Cardiac septum (tissue), 1 donor: ENCODE results near the gene LMO7. TPM values are rescaled to one million over a fixed set of nuclear protein-coding genes. Genes with fewer than 3 reads are reported as not detected.

Source experiments
- DNase-seq: peaks from one replicate; pipeline ENCODE4 v3.0.0-alpha.2; 2020; ENCODE audit warnings: low spot score
- intact Hi-C: fragments of 100-400 bp; cut with DNase I; formaldehyde crosslinking; loops from one replicate; pipeline ENCODE4 v1.14.0; 2022
- total RNA-seq: library from RNA; stranded (reverse); fragmentation: NEBNext Ultra II Directional; extraction: Animal tissue kit (Norgen Biotek cat#: 25700); gene quantifications from one replicate; pipeline ENCODE4 v1.2.1, GENCODE V29; 2021
- donor health status: DM: no; HTN: no; CAD: no.

The LMO7 gene
- total RNA-seq, 1 donor from 2014 or later = 473 TPM

DNA sequence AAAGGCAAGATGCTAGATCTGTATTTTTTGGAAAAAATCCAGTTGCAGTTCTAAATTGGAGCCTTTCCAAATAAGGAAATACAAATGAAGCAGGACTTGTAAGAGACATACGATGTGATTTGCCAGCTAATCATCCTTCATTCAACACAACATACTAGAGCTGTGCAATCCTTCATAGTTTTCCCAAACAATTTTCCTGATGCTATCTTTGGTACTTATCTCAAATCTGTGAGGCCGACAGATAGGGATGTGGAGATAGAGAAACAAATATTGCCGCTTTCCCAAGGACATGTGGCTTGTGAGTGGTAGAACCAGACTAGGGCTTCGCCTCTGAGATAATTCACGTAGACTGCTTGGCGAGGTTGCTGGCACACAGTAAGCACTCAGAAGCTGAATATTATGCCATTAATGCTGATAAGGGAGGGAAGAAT, 176.6 kb downstream of the LMO7 start:
- DNase-seq = no peak
- intact Hi-C loops = loop anchor here (5.0 kb wide), 1 partner anchor 40 kb away; no protein-coding TSS in a partner anchor

DNA sequence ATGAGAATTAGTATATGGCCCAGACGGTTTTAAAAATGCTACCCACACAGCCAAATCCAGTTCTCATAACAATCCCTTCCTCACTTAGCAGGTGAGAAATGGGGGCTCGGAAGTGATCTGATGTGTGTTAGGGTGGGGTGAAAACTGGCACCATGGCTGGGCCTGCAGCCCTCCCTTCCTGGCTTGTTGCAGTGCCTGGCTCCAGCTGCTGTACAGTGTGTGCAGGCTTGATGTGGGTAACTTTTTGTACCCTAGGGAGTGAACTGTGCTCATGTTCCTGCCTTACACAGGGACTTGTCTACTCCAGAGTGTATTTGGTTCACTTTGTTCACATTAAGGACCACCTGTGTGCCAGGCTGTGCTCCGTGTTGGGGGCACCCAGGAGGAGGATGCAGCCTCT, 177.2 kb downstream of the LMO7 start:
- intact Hi-C loops = loop anchor here (5.0 kb wide), 1 partner anchor 39 kb away; no protein-coding TSS in a partner anchor
- no peak for DNase-seq

DNA sequence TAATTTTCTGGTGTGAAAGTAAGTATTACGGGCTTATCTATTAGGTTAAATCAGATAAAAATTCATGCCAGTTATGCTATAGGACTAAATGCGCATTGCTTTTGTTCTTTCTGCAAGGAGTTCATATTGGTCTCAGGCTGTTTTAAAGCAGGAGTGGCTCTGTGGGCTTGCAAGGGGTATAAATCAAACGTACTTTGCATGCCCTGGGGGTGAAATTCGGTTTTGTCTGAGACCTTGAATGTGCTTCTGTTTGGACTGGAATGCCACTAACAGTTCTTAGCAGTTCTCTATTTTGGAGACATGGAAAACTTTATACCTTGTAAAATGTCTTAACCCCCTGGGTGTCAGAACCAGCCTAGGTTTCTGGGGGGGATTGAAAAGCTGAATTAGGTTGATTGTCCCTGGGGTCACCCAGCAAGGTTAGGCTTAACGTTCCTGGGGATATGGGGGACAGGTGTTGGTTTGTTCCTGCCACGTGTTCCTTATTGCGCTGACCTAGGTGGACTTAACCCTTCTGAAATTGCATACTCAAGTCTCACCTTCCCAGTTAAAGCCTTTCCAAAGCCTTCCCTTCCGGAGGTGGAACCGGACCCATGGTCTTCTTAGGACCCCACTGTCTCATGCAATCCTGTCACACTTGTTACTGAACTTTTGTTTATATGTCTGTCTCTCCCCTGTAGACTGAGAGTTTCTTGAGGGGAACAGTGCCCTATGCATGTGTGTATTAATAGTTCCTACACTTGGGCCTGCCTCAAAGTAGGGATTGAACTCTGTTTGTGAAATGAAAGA, 182.2 kb downstream of the LMO7 start:
- intact Hi-C loops = no loop called here
- DNase-seq = no peak

DNA sequence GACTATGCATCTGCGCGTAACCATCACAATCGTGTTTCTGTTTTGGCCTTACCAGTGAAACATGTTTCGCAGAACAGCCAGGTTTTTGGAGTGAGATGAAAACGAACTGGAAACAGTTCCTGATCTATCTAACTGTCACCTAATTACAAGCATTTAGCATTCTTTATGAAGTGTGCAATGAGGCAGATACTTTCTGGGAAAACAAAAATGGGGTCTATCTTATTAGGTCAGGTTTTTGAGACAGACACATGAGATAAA, 182.8 kb downstream of the LMO7 start:
- no peak for DNase-seq
- intact Hi-C loops = no loop called here

DNA sequence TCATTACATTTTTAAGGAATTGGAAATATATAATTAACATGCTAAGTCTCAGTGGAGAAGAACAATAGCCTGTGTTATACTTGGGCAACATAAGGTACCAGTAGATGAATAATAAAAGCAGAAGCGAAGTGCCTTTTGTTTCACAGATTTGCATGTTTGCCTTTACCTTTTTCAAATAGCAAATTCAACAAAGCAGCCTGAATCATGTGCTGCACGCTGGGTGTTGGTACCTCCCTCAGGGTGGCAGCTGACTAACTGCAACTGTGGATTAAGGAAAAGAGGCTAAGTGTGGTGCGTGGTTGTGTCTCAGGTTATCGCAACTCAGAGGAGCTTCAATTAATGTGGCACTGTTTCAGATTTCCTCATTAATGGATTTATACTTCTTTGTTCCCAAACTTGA, 189.0 kb downstream of the LMO7 start:
- DNase-seq = no peak
- intact Hi-C loops = no loop called here

DNA sequence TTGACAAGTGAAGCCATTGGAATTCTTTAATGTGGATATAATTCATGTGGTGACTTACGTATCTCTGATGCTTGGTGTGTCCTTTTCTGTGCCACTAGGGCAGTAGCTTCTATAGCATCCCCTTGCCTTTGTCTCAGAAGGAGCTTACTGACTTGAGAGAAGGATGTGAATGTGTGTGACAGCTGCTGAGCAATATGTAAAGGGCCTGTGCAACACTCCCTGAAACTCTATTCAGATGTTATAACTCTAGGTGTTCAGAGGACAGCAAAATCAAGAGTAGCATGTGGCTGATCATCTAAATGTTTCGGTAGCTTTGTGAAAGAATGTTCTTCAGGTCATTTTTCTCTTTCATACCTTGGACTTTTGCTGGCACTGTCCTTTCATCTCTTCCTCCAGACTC, 189.5 kb downstream of the LMO7 start:
- intact Hi-C loops = no loop called here
- no peak for DNase-seq

DNA sequence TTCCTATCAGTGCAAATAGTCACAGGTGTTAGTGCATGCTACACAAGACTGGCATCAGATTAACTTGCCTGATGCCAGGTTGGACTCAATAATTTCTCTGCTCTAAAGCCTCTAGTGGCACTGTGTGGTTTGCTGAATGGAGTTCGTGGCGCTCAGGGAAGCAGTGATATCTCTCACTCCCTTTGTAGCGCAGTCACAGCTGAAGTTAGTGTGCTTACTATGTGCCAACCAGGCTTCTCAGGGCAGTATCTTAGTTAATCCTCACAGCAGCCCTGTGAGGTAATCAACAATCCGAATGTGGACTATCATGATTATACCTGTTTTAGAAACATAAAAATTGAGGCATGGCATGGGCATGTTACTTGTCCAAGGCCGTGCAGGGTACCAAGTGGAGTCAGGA, 190.3 kb downstream of the LMO7 start:
- intact Hi-C loops = no loop called here
- no peak for DNase-seq

DNA sequence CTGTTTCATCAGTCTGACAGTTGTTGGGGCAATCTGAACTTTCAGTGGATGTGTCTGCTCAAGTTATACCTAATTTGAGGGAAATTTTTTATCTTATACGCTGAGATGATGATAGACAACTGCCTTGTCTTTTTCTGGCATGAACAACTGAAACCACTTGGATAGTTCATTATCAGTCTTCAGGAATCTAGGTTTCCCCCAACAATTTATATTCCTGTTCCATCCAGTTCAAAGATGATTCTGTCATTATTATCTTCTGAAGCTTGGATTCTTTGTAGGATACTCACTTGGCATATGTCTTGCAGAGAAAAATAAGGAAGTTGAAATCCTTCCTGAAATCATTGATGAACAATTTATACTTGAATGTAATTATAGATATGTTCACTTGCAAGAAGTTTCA, 193.7 kb downstream of the LMO7 start:
- intact Hi-C loops = no loop called here

DNA sequence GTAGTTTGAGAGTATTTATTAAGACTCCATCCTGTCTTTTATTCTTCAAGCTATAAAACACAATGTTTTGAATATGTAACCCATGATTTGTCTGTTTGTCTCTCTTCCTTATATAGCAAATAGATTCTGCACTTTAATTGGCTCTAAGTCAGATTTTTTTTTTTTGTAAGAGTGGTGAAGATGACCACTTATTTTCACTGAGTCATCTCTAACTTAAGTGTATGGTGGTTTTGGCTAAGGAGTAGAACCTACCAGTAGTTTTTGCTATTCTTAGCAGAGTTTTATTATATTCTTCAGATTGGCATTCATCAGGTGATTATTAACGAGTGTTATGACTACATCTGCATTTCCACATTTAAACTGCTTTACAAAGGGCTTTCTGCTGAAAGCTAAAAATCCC, 194.7 kb downstream of the LMO7 start:
- DNase-seq = no peak
- intact Hi-C loops = no loop called here

More for the DNA sequence above, 193.7 kb downstream of the LMO7 start:
- DNase-seq = no peak

DNA sequence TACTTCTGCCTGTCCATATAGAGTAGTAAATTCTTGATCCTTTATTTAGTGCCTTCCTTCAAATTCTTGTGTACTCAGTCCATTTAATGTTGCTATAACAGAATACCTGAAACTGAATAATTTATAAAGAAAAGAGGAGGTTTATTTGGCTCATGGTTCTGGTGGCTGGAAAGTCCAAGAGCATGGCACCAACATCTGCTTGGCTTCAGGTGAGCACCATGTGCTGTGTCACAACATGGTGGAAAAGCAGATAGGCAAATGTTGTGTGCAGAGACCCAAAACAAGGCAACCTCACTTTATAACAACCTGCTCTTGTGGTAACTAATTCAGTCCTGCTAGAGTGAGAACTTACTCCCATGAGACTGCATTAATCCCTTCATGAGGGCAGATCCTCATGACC, 195.3 kb downstream of the LMO7 start:
- DNase-seq = no peak

DNA sequence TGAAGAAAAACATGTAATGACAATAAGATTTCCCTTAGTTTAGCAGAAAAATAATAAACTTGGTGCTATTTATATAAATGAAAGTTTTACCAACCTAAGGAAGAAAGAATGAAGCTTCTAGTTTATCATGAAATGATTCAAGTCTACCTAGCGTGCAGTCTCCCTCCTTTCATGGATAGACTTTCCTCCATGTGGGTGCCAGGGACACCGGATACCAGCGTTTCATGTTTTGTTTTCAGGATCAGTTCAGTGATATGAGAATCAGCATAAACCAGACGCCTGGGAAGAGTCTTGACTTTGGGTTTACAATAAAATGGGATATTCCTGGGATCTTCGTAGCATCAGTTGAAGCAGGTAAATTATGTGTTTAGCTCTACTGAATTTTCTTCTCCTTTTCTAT, 196.7 kb downstream of the LMO7 start:
- intact Hi-C loops = no loop called here
- DNase-seq = no peak

More for the DNA sequence above, 195.3 kb downstream of the LMO7 start:
- intact Hi-C loops = no loop called here

DNA sequence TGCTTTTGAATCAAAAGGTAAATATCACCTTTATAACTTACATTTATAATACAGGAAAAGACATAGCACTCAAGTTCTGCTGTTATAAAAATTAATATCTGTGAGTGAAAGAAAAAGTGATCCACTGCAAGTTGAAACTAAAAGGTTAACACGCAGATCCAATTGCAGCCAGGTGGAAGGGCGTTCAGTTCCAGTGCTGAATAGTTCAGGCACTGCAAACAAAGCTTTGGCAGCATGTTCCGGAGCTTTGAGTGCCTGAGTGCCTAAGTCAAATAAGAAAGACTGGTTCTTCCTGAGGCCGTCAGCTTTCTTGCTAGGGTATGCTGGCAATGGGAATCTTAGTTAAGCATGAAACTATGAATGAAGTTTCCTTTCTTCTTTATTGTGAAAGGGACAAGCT, 200.3 kb downstream of the LMO7 start:
- intact Hi-C loops = no loop called here
- no peak for DNase-seq

DNA sequence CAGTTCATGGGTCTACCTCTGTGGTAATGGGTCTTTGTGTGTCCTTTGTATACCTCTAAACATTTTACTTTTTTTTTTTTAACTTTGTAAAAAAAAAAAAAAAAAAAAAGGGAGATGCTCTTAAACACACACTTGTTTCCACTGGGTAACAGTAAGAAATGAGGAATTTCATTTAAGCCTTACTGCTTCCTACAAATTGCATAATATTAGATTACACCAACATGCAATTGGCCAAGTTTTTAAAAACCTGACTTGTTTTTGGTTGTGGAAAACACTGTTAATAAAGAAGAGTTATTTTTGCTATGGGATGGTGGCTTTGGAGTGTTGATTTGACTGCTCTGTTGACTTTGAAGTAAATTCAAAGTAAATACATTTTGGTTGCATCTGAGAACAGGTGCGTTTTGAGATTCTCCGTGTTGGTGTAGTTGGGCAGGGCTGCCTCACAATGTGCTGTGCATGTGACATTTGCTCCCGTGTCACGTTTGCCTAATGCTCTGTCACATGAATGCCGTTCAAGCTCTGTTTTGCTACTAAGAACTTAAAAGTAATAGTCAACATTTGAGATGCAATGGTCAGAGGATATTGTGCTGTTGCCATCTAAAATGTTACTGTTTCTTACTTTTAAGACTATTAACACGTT, 202.4 kb downstream of the LMO7 start:
- DNase-seq = no peak
- intact Hi-C loops = no loop called here

DNA sequence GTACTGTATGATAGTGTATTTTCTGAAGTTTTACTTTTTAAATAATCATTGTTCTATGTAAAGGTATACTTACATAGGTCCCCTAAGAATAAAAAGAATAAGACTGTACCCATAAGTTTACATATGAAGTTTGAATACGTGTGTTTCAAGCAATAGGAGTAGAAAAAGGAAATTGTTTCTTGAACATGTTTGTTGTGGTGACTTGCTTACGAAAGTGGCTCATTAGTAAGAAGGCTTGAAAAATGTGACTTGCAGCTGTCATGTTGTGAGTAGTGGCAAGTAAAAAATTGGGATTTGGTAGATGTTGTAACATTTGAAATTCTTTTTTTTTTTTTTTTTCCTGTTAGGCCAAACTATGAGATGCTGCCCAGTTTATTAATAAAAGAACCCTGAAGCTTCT, 203.3 kb downstream of the LMO7 start:
- no peak for DNase-seq
- intact Hi-C loops = no loop called here

DNA sequence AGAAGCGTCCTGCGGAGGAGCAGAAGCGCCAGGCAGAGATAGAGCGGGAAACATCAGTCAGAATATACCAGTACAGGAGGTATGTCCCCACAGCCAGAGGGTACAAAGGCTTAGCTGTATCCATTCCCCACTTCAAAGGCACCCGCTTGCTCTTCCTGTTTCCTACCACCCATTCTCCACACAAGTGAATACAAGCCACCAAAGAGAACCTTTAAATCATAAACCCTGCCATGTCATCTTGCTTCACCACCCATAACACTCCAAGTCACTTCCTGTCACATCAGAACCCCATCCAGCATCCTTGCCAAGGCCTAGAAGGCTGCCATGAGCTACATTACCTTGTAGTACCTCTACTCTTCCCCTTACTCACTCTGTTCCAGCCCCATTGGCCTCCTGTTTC, 205.8 kb downstream of the LMO7 start:
- intact Hi-C loops = loop anchor here (5.0 kb wide), 1 partner anchor 145 kb away; no protein-coding TSS in a partner anchor
- no peak for DNase-seq

DNA sequence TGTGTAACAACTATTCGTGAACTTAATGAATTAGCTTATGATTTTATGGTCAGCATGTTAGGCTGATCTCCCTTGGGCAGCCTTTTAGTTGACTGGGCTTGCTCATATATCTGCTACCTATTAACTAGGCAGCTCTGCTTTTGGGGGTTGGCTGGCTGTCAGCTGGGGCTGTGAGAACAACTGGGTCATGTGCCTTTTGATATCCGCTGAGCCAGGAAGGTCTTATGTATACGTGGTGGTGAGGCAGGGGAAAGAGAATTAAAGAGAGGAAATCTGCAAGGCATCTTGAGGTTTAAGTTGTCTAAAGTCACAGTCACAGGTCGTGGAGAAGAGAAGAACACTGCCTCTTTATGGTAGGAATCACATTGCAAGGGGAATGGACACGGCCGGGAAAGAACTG, 206.9 kb downstream of the LMO7 start:
- no peak for DNase-seq
- intact Hi-C loops = loop anchor here (5.0 kb wide), 1 partner anchor 146 kb away; no protein-coding TSS in a partner anchor

DNA sequence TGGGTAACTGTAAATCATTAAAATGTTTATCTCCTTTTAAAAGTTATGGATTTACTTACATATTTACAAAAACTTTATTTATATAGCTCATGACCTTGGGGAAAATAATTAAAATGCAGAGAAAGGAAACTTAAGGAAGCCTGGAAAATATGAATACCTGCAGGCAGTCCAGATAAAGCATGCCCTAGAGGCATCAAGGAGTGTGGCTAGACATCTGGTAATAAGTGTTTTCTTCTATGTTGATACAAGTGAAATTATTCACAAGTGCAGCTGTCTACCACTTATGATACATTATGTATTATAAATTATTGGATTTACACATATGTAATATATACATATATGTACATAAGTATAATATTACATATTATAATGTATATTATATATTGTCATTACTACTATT, 207.9 kb downstream of the LMO7 start:
- DNase-seq = no peak
- intact Hi-C loops = loop anchor here (5.0 kb wide), 1 partner anchor 147 kb away; no protein-coding TSS in a partner anchor

DNA sequence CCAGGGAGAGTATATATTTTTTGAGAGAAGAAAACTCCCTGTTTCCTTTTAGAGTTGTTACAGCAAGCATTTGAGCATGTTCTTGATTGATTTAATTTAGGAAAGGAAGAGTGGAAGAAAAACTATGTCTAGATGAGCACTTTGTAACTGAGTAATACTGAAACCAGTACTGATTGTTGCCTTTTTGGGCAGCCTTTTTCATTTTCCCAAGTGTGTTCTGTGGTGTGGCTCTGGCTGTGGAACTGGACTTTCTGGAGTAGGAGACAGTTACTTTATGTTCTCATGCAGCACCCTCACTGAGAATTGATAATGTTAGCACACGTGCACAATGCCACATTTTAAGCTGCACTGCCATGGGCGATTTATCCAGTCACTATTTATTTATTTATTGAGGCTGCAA, 211.5 kb downstream of the LMO7 start:
- intact Hi-C loops = no loop called here
- DNase-seq = no peak

DNA sequence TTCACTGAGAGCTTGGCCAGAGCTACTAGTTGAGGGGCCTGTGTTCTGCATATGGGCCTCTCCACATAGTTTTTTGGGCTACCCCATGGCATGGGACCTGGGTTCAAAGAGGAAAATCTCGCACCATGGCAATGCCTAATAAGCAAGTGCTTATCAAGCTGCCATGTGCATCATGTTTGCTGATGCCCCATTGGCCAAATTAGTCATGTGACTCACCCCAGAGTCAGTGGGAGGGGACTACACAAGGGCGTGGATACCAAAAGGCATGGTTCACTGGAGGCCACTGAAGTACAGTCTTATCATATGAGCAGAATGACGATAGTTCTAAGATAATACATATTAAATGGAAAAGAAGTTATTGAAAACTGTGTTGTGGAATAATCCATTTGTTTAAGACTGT, 214.8 kb downstream of the LMO7 start:
- intact Hi-C loops = loop anchor here (5.0 kb wide), 1 partner anchor 39 kb away; no protein-coding TSS in a partner anchor
- DNase-seq = no peak

DNA sequence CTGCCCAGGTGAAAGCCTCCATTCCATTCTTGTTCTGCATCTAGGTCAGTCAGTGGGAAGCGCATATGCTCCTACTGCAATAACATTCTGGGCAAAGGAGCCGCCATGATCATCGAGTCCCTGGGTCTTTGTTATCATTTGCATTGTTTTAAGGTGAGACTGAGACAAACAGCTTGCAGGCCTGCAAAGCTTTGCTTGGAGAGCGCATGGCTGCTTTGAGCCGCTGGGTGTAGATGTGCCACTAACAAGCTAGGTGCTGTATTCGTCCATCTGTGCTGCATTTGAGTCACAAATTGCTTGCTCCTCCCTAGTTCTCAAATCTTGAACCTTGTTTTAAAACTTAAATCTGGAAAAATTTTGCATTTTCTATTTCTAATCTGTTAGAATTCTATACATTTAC, 219.1 kb downstream of the LMO7 start:
- no peak for DNase-seq
- intact Hi-C loops = no loop called here

DNA sequence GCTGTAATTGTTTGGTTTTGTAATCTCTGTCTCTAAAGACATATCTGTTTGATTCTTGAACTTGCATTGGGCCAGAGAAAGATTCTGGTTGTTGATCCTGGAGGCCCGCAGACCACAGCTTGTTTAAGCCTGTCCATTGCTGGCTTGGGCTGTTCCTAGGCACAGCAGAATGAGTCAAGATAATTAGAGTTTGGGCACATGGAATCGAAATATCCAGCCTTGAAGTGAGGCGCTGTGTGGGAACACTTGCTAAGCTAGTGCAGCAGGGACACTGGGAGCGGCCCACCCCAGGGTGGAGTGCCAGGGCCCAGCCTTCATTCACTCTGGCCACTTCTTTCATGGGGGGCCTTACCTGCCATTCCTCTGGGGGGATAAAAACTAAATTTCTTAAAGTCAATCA, 219.7 kb downstream of the LMO7 start:
- intact Hi-C loops = no loop called here
- DNase-seq = no peak
